HUES6 (cell line): Measurements from ENCODE around the gene SLC22A14.

Experiments
- H3K27ac ChIP-seq: 2 replicates; pipeline ENCODE4 v1.7.0; 2013; ENCODE audit warnings: low read depth, mild to moderate bottlenecking, low read length, inconsistent platforms
- H3K27me3 ChIP-seq: 2 replicates; pipeline ENCODE4 v1.6.1; 2013; ENCODE audit warnings: low read length; ENCODE audit not compliant: control insufficient read depth, insufficient read depth
- H3K36me3 ChIP-seq: 2 replicates; pipeline ENCODE4 v1.6.1; 2013; ENCODE audit warnings: low read length; ENCODE audit not compliant: control insufficient read depth, insufficient read depth
- H3K4me1 ChIP-seq: 2 replicates; pipeline ENCODE4 v1.6.1; 2013; ENCODE audit warnings: low read length; ENCODE audit not compliant: control insufficient read depth, insufficient read depth
- H3K4me3 ChIP-seq: 2 replicates; pipeline ENCODE4 v1.5.1; 2013; ENCODE audit warnings: low read depth, low read length
- H3K9ac ChIP-seq: one replicate; pipeline ENCODE4 v1.6.1; 2013; ENCODE audit warnings: mild to moderate bottlenecking, low read length
- H3K9me3 ChIP-seq: 2 replicates; pipeline ENCODE4 v1.6.1; 2013; ENCODE audit warnings: low read depth, low read length; ENCODE audit not compliant: control insufficient read depth, insufficient read depth

Gene SLC22A14

DNA sequence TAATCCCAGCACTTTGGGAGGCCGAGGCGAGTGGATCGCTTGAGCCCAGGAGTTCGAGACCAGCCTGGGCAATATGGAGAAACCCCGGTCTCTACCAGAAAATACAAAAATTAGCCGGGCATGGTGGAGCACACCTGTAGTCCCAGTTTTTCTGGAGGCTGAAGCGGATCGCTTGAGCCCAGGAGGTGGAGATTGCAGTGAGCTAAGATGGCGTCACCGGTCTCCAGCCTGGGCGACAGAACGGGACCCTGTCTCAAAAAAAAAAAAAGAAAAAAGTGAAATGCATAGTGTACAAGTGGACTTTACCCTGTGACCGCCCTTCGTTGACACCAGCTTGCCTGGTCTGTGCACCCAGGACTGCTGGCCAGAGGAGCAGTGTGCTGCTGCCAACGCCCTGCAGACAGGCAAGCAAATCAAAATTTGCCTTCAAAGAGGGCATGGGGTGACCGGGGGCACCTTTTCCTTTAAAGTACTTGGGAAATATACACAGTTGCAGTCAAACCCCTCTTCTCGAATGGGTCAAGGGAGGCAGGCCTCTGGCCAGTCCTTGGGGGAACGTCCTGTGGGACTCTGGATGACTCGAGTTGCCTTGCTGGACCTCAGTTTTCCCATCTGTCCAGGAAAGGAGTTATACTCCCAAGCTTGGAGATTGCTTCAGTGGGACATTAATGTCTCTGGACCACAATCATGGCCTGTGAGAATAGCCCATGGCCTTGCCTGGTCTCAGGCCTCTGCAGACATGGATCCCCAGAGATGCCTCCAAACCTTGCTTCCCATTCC is 65.5 kb downstream of the SLC22A14 start:
- no peak overlapping the region for H3K9ac ChIP-seq

DNA sequence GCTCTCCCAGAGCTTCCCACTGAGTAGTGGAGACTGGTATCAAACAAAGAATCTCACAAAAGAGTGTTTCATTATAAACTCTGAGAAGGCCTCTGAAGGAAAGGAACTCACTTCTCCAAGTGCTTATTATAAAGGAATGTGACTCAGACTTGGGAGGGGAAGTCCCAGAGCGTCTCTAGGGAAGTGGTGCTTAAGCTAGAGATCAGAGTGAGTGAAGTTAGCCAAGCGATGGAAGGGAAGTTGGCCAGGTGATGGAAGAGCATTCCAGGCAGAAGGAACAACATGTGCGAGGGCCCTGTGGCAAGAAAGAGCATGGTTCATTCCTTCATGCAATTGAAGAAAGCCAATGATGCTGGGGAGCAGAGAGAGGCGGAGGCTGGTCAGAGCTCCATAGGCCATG is 66.8 kb downstream of the SLC22A14 start:
- no peak overlapping the region for H3K4me3 ChIP-seq
- peaks cover 14% of the 10 kb centered on the region for H3K27me3 ChIP-seq
- peaks cover 7% of the 10 kb centered on the region; the same call in 1 of the 2 replicates for H3K36me3 ChIP-seq
- H3K4me1 ChIP-seq, result no peaks in the 10 kb centered on the region
- no peak overlapping the region for H3K27ac ChIP-seq
- H3K9ac ChIP-seq, result no peak overlapping the region
- peaks cover 3% of the 10 kb centered on the region; the same call in 1 of the 2 replicates for H3K9me3 ChIP-seq

More for the DNA sequence above, 65.5 kb downstream of the SLC22A14 start:
- Histone ChIP-seq H3K27me3 (peaks cover 14% of the 10 kb centered on the region), H3K36me3 (peaks cover 5% of the 10 kb centered on the region; the same call in 1 of the 2 replicates), H3K4me3 (peak overlapping the region; percentile 77), H3K4me1 (no peaks in the 10 kb centered on the region), H3K9me3 (peaks cover 3% of the 10 kb centered on the region; the same call in 1 of the 2 replicates), H3K27ac (no peak overlapping the region)

DNA sequence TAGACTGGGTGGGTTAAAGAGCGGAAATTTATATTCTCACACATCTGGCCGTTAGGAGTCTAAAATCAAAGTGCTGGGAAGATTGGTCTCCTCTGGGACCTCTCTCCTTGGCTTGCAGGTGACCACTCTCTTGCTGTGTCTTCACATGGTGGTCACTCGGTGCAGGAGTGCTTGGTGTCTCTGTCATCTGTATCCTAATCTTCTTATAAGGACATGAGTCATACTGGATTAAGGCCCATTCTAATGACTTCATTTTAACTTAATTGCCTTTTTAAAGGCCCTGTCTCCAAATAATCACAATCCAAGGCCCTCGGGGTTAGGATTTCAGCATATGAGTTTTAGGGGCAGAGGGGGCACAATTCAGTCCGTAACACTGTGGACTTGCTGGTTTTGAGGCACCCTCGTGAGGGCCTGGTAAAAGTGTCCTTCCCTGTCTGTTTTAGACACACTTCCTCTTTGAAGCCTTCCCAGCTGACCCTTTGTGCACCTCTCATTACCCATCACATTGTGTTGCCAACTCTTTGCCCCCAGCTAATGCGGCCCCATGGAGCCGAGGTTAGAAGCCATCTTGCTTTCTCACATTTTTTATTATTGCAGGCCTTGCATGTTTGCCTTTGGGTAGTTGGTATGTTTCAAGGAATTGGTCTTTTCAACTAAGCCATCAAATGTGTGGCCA is 67.7 kb downstream of the SLC22A14 start:
- peaks cover 8% of the 10 kb centered on the region; the same call in 1 of the 2 replicates for H3K36me3 ChIP-seq
- H3K4me3 ChIP-seq, result no peak overlapping the region
- H3K9ac ChIP-seq, result no peak overlapping the region
- H3K9me3 ChIP-seq, result no peaks in the 10 kb centered on the region
- H3K27me3 ChIP-seq, result peaks cover 14% of the 10 kb centered on the region
- H3K4me1 ChIP-seq, result no peaks in the 10 kb centered on the region
- no peak overlapping the region for H3K27ac ChIP-seq

GRCh38 chr3:38353151-38353550 is 71.1 kb downstream of the SLC22A14 start:
- peaks cover 14% of the 10 kb centered on the region for H3K36me3 ChIP-seq

DNA sequence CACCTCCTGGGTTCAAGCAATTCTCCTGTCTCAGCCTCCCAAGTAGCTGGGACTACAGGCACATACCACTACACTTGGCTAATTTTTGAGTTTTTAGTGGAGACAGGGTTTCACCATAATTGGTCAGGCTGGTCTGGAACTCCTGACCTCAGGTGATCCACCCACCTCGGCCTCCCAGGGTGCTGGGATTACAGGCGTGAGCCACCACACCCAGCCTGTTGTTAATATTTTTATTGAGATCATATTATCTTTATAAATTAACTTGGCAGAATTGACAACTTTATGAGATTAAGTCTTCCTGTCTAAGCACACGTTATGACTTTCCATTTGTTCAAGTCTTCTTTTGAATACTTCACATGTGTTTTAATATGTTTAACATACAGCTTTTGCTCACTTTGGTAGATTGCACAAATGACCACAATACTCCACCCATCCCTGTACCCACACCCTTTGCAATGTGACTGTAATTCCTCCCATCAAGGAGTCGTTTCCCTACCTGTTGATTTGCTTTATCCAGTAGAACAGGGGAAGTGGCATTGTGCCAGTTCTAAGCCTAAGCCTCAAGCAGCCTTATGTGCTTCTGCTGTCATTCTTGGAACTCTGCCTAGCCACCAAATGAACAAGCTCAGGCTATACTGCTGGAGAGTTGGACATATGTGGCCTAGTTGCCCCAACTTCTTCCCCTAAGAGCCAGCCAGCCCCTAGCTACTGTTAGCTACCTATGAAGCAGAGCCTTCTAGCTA is 72.7 kb downstream of the SLC22A14 start:
- Histone ChIP-seq H3K27me3 (no peaks in the 10 kb centered on the region), H3K36me3 (peaks cover 14% of the 10 kb centered on the region), H3K4me1 (no peaks in the 10 kb centered on the region), H3K9ac (no peak overlapping the region), H3K9me3 (peaks cover 11% of the 10 kb centered on the region), H3K27ac (no peak overlapping the region), H3K4me3 (no peak overlapping the region)

More at GRCh38 chr3:38353151-38353550, 71.1 kb downstream of the SLC22A14 start:
- no peak overlapping the region for H3K9ac ChIP-seq
- H3K9me3 ChIP-seq, result no peaks in the 10 kb centered on the region; the same call in 1 of the 2 replicates
- no peaks in the 10 kb centered on the region; the same call in 1 of the 2 replicates for H3K27me3 ChIP-seq
- H3K4me3 ChIP-seq, result no peak overlapping the region
- no peak overlapping the region for H3K27ac ChIP-seq
- H3K4me1 ChIP-seq, result no peaks in the 10 kb centered on the region

DNA sequence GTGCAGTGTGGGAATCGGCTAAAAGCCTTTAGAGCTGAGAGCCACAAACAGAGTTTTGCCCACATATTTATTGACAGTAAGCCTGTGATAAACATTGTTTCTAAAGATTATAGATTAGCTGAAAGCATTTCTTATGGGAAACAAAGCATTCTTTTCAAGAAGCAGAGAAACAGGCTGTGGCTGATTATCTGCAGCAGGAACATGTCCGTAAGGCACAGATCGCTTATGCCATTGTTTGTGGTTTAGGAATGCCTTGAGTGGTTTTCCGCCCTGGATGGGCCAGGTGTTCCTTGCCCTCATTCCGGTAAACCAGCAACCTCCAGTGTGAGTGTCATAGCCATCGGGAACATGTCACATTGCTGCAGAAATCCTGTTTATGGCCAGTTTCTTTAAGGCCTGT is 76.9 kb downstream of the SLC22A14 start:
- Histone ChIP-seq H3K27ac (no peak overlapping the region), H3K9ac (no peak overlapping the region), H3K4me1 (no peaks in the 10 kb centered on the region), H3K4me3 (no peak overlapping the region), H3K9me3 (peaks cover 12% of the 10 kb centered on the region), H3K27me3 (no peaks in the 10 kb centered on the region), H3K36me3 (peaks cover 11% of the 10 kb centered on the region)

DNA sequence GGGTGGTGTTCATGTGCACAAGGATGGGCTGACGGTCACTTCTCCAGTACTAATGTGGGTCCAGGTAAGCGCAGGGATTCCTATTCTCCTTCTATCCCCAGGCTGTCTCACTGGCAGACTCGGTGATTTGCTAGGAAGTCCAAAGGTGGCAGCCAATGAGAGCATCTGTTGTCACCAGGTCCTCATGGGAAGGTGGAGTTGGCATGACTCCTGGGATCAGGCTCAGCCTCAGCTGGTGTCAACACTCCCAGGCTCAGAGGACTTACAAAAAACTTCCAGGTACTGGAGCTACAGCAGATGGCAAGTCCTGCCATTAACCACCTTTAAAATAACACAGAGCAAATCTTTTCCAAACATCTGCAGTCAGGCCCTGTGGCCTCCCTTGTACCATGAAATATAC is 78.3 kb downstream of the SLC22A14 start:
- H3K4me1 ChIP-seq, result no peaks in the 10 kb centered on the region
- peaks cover 12% of the 10 kb centered on the region for H3K9me3 ChIP-seq
- H3K4me3 ChIP-seq, result no peak overlapping the region
- peaks cover 9% of the 10 kb centered on the region for H3K36me3 ChIP-seq
- H3K9ac ChIP-seq, result no peak overlapping the region
- H3K27ac ChIP-seq, result no peak overlapping the region
- no peaks in the 10 kb centered on the region for H3K27me3 ChIP-seq

DNA sequence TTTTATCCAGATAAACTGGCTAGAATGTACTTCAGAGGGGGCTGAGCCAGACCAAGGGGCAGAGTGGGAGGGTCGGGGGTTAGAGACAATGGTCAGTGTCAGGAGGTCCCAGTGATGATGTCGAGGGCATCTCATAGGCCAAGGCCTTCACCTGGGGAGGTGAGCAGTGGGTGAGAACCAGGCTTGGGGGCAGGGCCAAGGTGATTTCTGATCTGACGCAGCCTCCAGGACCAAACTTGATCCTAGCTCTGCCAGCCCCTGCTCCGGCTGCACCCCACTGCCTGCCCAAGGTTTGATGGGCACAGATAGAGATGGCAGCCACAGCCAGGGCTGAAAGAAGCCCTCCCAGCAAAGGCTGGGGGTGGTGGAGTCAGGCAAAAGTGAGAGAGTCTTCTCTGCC is 79.4 kb downstream of the SLC22A14 start:
- Histone ChIP-seq H3K4me3 (no peak overlapping the region), H3K27ac (no peak overlapping the region), H3K9ac (no peak overlapping the region), H3K9me3 (peaks cover 12% of the 10 kb centered on the region), H3K27me3 (no peaks in the 10 kb centered on the region), H3K4me1 (no peaks in the 10 kb centered on the region), H3K36me3 (peaks cover 14% of the 10 kb centered on the region)

DNA sequence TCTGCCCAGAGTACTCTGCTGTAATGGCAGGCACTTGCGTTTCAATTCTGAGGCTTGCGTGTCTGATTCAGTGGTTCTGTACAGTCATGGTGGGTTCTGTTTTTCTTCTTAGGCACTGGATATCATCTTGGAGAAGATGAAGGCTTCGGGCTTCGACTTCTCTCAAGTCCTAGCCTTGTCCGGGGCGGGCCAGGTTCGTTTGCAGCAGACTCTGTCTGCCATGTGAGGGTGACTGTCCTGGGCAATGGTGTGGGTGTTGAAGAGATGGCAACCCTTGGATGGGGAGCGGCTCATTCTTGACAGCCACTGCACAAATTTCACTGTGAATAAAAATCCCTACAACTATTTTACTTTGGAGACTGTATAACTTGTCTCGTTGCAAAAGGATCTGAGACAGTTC is 80.7 kb downstream of the SLC22A14 start:
- H3K27ac ChIP-seq, result no peak overlapping the region
- no peaks in the 10 kb centered on the region for H3K27me3 ChIP-seq
- peaks cover 9% of the 10 kb centered on the region; the same call in 1 of the 2 replicates for H3K36me3 ChIP-seq
- H3K4me3 ChIP-seq, result no peak overlapping the region
- H3K9ac ChIP-seq, result no peak overlapping the region
- peaks cover 12% of the 10 kb centered on the region; the same call in 1 of the 2 replicates for H3K9me3 ChIP-seq
- no peaks in the 10 kb centered on the region for H3K4me1 ChIP-seq

- no peaks in the 10 kb centered on the region for H3K4me1 ChIP-seq
- peaks cover 20% of the 10 kb centered on the region for H3K36me3 ChIP-seq
- H3K9ac ChIP-seq, result no peak overlapping the region
- no peaks in the 10 kb centered on the region for H3K27me3 ChIP-seq
- H3K4me3 ChIP-seq, result no peak overlapping the region
- peaks cover 12% of the 10 kb centered on the region for H3K9me3 ChIP-seq
- no peak overlapping the region for H3K27ac ChIP-seq
Observed at GRCh38 chr3:38364721-38365400, 82.8 kb downstream of the SLC22A14 start.
